Gastrocnemius medialis (tissue), 4 donors: Measurements from ENCODE around the gene ZNF518A. TPM values are rescaled to one million over a fixed set of nuclear protein-coding genes. Genes with fewer than 3 reads are reported as not detected.

Experiments used
- ATAC-seq, 2 donors: fragments of 150-250 bp; one replicate each; pipeline ENCODE4 v1.9.1; 2016
- DNase-seq, 2 donors: peaks; one replicate each; pipeline ENCODE4 v3.0.0-alpha.2; 2019
- H3K27ac ChIP-seq, 4 donors: fragments of 200-600 bp; sonication (generic); 1 replicate in 1 of 4; 2 replicates in 3 of 4; pipeline ENCODE4 v1.5.1; 2016 to 2018; ENCODE audit warnings: mild to moderate bottlenecking in 2 of 4, moderate library complexity in 1 of 4
- H3K27me3 ChIP-seq, 3 donors: fragments of 200-600 bp; sonication (generic) in 2 of 3; 1 replicate in 1 of 3; 2 replicates in 2 of 3; pipeline versions ENCODE4 v1.5.1 to v1.6.0; 2016 to 2019; ENCODE audit warnings: mild to moderate bottlenecking in 1 of 3, moderate library complexity in 1 of 3
- H3K36me3 ChIP-seq, 2 donors: fragments of 200-600 bp; sonication (generic) in 1 of 2; one replicate each; pipeline ENCODE4 v1.5.1; 2017 to 2018
- H3K4me1 ChIP-seq, 2 donors: fragments of 200-600 bp; sonication (generic) in 1 of 2; one replicate each; pipeline ENCODE4 v1.5.1; 2016 to 2017; ENCODE audit warnings: mild to moderate bottlenecking in 2 of 2
- H3K4me3 ChIP-seq, 4 donors: fragments of 200-600 bp; sonication (generic) in 3 of 4; 1 replicate in 1 of 4; 2 replicates in 3 of 4; pipeline ENCODE4 v1.5.1; 2016 to 2019; ENCODE audit warnings: mild to moderate bottlenecking in 2 of 4
- H3K9me3 ChIP-seq, 3 donors: fragments of 200-600 bp; sonication (generic) in 2 of 3; 1 replicate in 1 of 3; 2 replicates in 2 of 3; pipeline ENCODE4 v1.5.1; 2016 to 2019
- POLR2A ChIP-seq, 2 donors: fragments of 450-650 bp; IDR thresholded peaks; one replicate each; pipeline ENCODE4 v1.6.1; 2017; ENCODE audit warnings: antibody characterized with exemption in 2 of 2, mild to moderate bottlenecking in 2 of 2, moderate library complexity in 2 of 2
- in situ Hi-C, 4 donors: fragments of 200-750 bp; cut with MboI; loops; one replicate each; pipeline versions ENCODE4 v1.15.0 to v1.8.0; 2017; ENCODE audit warnings: low sequenced_read_pairs in 4 of 4
- intact Hi-C: fragments of 100-400 bp; cut with DNase I; formaldehyde crosslinking; loops from one replicate; pipeline ENCODE4 v1.15.1; 2023; ENCODE audit warnings: low total_unique reads
- total RNA-seq, 4 donors: library from RNA; depleted of rRNA; stranded (reverse); fragments of >200 nt; gene quantifications; one replicate each; pipeline versions ENCODE4 v1.1.0 to v1.2.3, GENCODE V29; 2016
- TF ChIP-seq, protein P1 (sequence below), 5 experiments: fragments of 450-650 bp in 3 of 5; fragments of 200-600 bp in 2 of 5; sonication (generic) in 2 of 5; IDR thresholded peaks in 4 of 5; conservative IDR thresholded peaks in 1 of 5; 1 replicate in 4 of 5; 2 replicates in 1 of 5; pipeline ENCODE4 v1.5.1; 2016 to 2019; ENCODE audit warnings: antibody characterized with exemption in 5 of 5, mild to moderate bottlenecking in 3 of 5, moderate library complexity in 3 of 5

Gene ZNF518A
- total RNA-seq, 4 donors from 2014 or later = 4.9 to 11.8 (median 8.2) TPM

GRCh38 chr10:96137567-96137966, 7.5 kb downstream of the ZNF518A start:
- Histone ChIP-seq H3K36me3 (peaks cover 0 to 48% of the 10 kb centered on the region in 2 donors), H3K4me3 (no peak overlapping the region), H3K27me3 (no peaks in the 10 kb centered on the region), H3K9me3 (no peaks in the 10 kb centered on the region), H3K4me1 (no peaks in the 10 kb centered on the region), H3K27ac (no peak overlapping the region)
- in situ Hi-C loops = loop anchor here in 1 of 4 donors (25.0 kb wide), 1 partner anchor 100 kb away; no protein-coding TSS in a partner anchor
- ATAC-seq (no peak), DNase-seq (no peak)
- intact Hi-C loops = loop anchor here (10.0 kb wide), 1 partner anchor 233 kb away; the partner anchor contains the start of gene CC2D2B
- TF ChIP-seq, protein P1, sequence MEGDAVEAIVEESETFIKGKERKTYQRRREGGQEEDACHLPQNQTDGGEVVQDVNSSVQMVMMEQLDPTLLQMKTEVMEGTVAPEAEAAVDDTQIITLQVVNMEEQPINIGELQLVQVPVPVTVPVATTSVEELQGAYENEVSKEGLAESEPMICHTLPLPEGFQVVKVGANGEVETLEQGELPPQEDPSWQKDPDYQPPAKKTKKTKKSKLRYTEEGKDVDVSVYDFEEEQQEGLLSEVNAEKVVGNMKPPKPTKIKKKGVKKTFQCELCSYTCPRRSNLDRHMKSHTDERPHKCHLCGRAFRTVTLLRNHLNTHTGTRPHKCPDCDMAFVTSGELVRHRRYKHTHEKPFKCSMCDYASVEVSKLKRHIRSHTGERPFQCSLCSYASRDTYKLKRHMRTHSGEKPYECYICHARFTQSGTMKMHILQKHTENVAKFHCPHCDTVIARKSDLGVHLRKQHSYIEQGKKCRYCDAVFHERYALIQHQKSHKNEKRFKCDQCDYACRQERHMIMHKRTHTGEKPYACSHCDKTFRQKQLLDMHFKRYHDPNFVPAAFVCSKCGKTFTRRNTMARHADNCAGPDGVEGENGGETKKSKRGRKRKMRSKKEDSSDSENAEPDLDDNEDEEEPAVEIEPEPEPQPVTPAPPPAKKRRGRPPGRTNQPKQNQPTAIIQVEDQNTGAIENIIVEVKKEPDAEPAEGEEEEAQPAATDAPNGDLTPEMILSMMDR (IDR thresholded peaks at IDR 0.05 in 4 of 5, conservative IDR thresholded peaks at IDR 0.05 in 1 of 5) = no peak
- no peak for TF ChIP-seq POLR2A (IDR thresholded peaks at IDR 0.05)

- no peaks in the 10 kb centered on the region for H3K9me3 ChIP-seq
- intact Hi-C loops (loop anchor here (10.0 kb wide), 1 partner anchor 233 kb away; the partner anchor contains the start of gene CC2D2B), in situ Hi-C loops (loop anchor here in 1 of 4 donors (25.0 kb wide), 1 partner anchor 99 kb away; no protein-coding TSS in a partner anchor)
- H3K36me3 ChIP-seq = peaks cover 0 to 46% of the 10 kb centered on the region in 2 donors
- DNase-seq = no peak
- no peaks in the 10 kb centered on the region for H3K4me1 ChIP-seq
- no peak overlapping the region for H3K27ac ChIP-seq
- H3K4me3 ChIP-seq = no peak overlapping the region
- no peaks in the 10 kb centered on the region for H3K27me3 ChIP-seq
- TF ChIP-seq, protein P1 (IDR thresholded peaks at IDR 0.05 in 4 of 5, conservative IDR thresholded peaks at IDR 0.05 in 1 of 5) = no peak
- no peak for TF ChIP-seq POLR2A (IDR thresholded peaks at IDR 0.05)
- ATAC-seq = no peak
Measured at GRCh38 chr10:96138102-96138501, 8.0 kb downstream of the ZNF518A start.

DNA sequence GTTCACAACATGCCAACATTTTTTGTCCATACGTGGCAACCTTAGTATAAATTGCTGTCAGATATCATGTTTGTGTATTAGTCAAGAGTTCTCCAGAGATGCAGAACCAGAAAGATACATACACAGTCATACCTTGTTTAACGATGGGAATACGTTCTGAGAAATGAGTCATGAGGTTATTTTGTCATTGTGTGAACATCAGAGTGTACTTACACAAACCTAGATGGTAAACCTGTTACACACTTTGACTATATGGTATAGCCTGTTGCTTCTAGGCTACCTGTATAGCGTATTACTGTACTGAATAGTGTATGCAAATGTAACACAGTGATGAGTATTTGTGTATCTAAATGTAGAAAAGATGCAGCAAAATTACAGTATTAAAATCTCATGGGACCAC, 22.3 kb downstream of the ZNF518A start:
- H3K4me3 ChIP-seq = no peak overlapping the region
- DNase-seq (no peak), ATAC-seq (no peak)
- intact Hi-C loops (no loop called here), in situ Hi-C loops (no loop called here)
- no peaks in the 10 kb centered on the region for H3K9me3 ChIP-seq
- no peak overlapping the region for H3K27ac ChIP-seq
- H3K27me3 ChIP-seq = no peaks in the 10 kb centered on the region
- peaks cover 0 to 50% of the 10 kb centered on the region in 2 donors for H3K36me3 ChIP-seq
- TF ChIP-seq, protein P1 (IDR thresholded peaks at IDR 0.05 in 4 of 5, conservative IDR thresholded peaks at IDR 0.05 in 1 of 5) = no peak
- no peak for TF ChIP-seq POLR2A (IDR thresholded peaks at IDR 0.05)
- H3K4me1 ChIP-seq = no peaks in the 10 kb centered on the region

GRCh38 chr10:96153070-96153469, 23.0 kb downstream of the ZNF518A start:
- H3K27me3 ChIP-seq = no peaks in the 10 kb centered on the region
- no peaks in the 10 kb centered on the region for H3K9me3 ChIP-seq
- peaks cover 0 to 56% of the 10 kb centered on the region in 2 donors for H3K36me3 ChIP-seq
- DNase-seq = no peak
- in situ Hi-C loops = no loop called here
- H3K4me3 ChIP-seq = no peak overlapping the region
- ATAC-seq = no peak
- H3K4me1 ChIP-seq = no peaks in the 10 kb centered on the region
- no peak overlapping the region for H3K27ac ChIP-seq
- TF ChIP-seq POLR2A (IDR thresholded peaks at IDR 0.05) = no peak
- TF ChIP-seq, protein P1 (IDR thresholded peaks at IDR 0.05 in 4 of 5, conservative IDR thresholded peaks at IDR 0.05 in 1 of 5) = no peak
- intact Hi-C loops = no loop called here

DNA sequence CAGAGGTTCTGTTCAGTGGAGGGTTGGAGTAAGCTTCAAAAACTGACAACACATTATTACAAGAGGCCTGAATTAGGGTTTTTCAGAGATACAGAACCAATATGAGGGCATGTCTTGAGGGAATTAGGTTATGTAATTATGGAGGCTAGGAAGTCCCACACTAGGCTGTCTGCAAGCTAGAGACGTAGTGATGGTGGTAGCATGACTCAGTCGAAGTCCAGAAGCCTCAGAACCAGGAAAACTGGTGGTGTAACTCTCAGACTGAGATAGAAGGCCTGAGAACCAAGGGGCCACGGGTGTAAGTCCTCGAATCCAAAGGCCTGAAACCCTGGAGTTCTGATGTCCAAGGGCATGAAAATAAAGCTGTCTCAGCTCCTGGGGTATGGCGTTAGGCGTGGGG, 35.6 kb downstream of the ZNF518A start:
- Histone ChIP-seq H3K9me3 (peaks cover 0 to 6% (median 0%) of the 10 kb centered on the region in 3 donors), H3K27ac (no peak overlapping the region), H3K4me3 (no peak overlapping the region), H3K36me3 (no peaks in the 10 kb centered on the region), H3K4me1 (no peaks in the 10 kb centered on the region), H3K27me3 (no peaks in the 10 kb centered on the region)
- ATAC-seq = no peak
- no peak for DNase-seq
- TF ChIP-seq, protein P1 (IDR thresholded peaks at IDR 0.05 in 4 of 5, conservative IDR thresholded peaks at IDR 0.05 in 1 of 5) = no peak
- TF ChIP-seq POLR2A (IDR thresholded peaks at IDR 0.05) = no peak
- in situ Hi-C loops = no loop called here
- intact Hi-C loops = no loop called here
